ENCODE measurements around the gene RAMP2.

RAMP2 gene

GRCh38 chr17:42773290-42774035 lies 12.4 kb downstream of the RAMP2 start, which contains the start of gene VPS25:
VPS25 (plus strand) TSS chr17:42773449; CDS start chr17:42773476, 27 bp downstream.
- peak; percentile 90 for DNase-seq (ENCODE audit: low read depth)
- peak within 1 kb of the TSS; percentile 90 for H3K4me3 ChIP-seq (ENCODE audit: low read depth, low read length)
- TF ChIP-seq CTCF (IDR thresholded peaks at IDR 0.05; ENCODE audit: insufficient read depth, low read depth, low read length, missing control alignments) = no peak

- no peak for DNase-seq (ENCODE audit: low read depth)
- H3K4me3 ChIP-seq (ENCODE audit: low read depth, low read length) = peak overlapping the region; percentile 90
- no peak for TF ChIP-seq CTCF (IDR thresholded peaks at IDR 0.05; ENCODE audit: insufficient read depth, low read depth, low read length, missing control alignments)
These were observed 13.2 kb downstream of the RAMP2 start for GRCh38 chr17:42774066-42774745.

GRCh38 chr17:42775534-42776098 lies 14.6 kb downstream of the RAMP2 start:
- H3K4me3 ChIP-seq (ENCODE audit: low read depth, low read length) = no peak overlapping the region
- DNase-seq (ENCODE audit: low read depth) = peak; percentile 44

GRCh38 chr17:42778570-42778969 lies 17.5 kb downstream of the RAMP2 start:
- no peak for DNase-seq (ENCODE audit: low read depth)
- H3K4me3 ChIP-seq (ENCODE audit: low read depth, low read length) = no peak overlapping the region
- TF ChIP-seq CTCF (IDR thresholded peaks at IDR 0.05; ENCODE audit: insufficient read depth, low read depth, low read length, missing control alignments) = no peak

More at GRCh38 chr17:42775534-42776098, 14.6 kb downstream of the RAMP2 start:
- TF ChIP-seq CTCF (IDR thresholded peaks at IDR 0.05; ENCODE audit: insufficient read depth, low read depth, low read length, missing control alignments) = no peak

GRCh38 chr17:42779304-42779935 lies 18.4 kb downstream of the RAMP2 start:
- TF ChIP-seq CTCF (IDR thresholded peaks at IDR 0.05; ENCODE audit: insufficient read depth, low read depth, low read length, missing control alignments) = no peak
- H3K4me3 ChIP-seq (ENCODE audit: low read depth, low read length) = no peak overlapping the region
- no peak for DNase-seq (ENCODE audit: low read depth)

GRCh38 chr17:42779936-42780850 lies 19.2 kb downstream of the RAMP2 start, which contains the start of gene WNK4:
WNK4 (plus strand) TSS chr17:42780610; CDS start chr17:42780699, 89 bp downstream.
- no peak for DNase-seq (ENCODE audit: low read depth)
- no peak for TF ChIP-seq CTCF (IDR thresholded peaks at IDR 0.05; ENCODE audit: insufficient read depth, low read depth, low read length, missing control alignments)
- no peak within 1 kb of the TSS for H3K4me3 ChIP-seq (ENCODE audit: low read depth, low read length)
